Type B pancreatic cell (in vitro differentiated cells): ENCODE measurements around the gene CRHBP. TPM values are rescaled to one million over a fixed set of nuclear protein-coding genes. Genes with fewer than 3 reads are reported as not detected.

ENCODE experiments used
- DNase-seq: peaks from one replicate; pipeline ENCODE4 v3.0.0; 2021; ENCODE audit warnings: mixed read lengths; ENCODE audit not compliant: unreplicated experiment; ENCODE audit errors: extremely low spot score
- H3K27ac Mint-ChIP-seq: 2 replicates; pipeline ENCODE4 v1.8.0; 2021; ENCODE audit warnings: mild to moderate bottlenecking, mixed read lengths
- H3K27me3 Mint-ChIP-seq: 2 replicates; pipeline ENCODE4 v1.8.0; 2021; ENCODE audit warnings: mixed read lengths
- H3K36me3 Mint-ChIP-seq: 2 replicates; pipeline ENCODE4 v1.8.0; 2021; ENCODE audit warnings: mixed read lengths
- H3K4me1 Mint-ChIP-seq: one replicate; pipeline ENCODE4 v1.8.0; 2021; ENCODE audit warnings: mixed read lengths; ENCODE audit not compliant: unreplicated experiment
- H3K4me3 Mint-ChIP-seq: 2 replicates; pipeline ENCODE4 v1.8.0; 2021; ENCODE audit warnings: mild to moderate bottlenecking, mixed read lengths
- H3K9me3 Mint-ChIP-seq: 2 replicates; pipeline ENCODE4 v1.8.0; 2021; ENCODE audit warnings: mixed read lengths
- total RNA-seq: library from RNA; stranded (reverse); gene quantifications from 2 replicates; pipeline ENCODE4 v1.2.1, GENCODE V29; 2021; ENCODE audit warnings: low replicate concordance
- TF ChIP-seq, protein P1 (sequence below): fragments of 200-600 bp; sonication (generic); conservative IDR thresholded peaks from 2 replicates; pipeline ENCODE4 v1.5.0; 2021; ENCODE audit warnings: antibody characterized with exemption, mild to moderate bottlenecking

Gene CRHBP
- total RNA-seq, 1 donor from 2014 or later = 0.87 TPM

DNA sequence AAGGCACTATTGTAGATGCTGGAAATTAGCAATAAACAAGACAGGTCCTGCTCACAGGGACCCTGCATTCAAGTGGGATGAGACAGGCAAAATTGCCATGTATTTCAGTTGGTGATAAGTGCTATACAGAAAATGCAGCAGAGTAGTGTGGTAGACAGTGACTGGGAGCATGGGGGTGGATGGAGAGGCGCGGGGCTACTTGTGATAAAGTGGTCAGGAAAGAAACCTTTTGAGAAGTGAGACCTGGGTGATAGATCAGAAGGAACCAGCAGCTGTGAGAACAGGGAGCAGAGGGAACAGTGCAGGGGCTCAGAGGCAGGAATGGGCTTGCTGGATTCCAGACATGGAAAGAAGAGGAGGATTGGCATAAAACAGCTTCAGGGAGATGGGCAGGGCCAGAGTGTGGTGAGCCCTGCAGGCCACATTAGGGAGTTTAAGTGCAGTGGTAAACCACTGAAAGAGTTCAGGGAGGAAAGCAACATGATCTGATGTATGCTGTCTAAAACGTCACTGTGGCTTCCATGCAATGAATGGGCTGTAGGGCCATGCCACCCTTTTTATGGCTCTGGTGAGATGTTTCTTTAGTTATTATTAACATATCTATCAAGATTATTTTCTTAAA is 7.3 kb downstream of the CRHBP start:
- Mint-ChIP-seq H3K27ac (no peak overlapping the region), H3K27me3 (peaks cover 34% of the 10 kb centered on the region), H3K9me3 (no peaks in the 10 kb centered on the region), H3K4me3 (no peak overlapping the region), H3K36me3 (no peaks in the 10 kb centered on the region), H3K4me1 (peaks cover 9% of the 10 kb centered on the region)
- no peak for DNase-seq
- TF ChIP-seq, protein P1, sequence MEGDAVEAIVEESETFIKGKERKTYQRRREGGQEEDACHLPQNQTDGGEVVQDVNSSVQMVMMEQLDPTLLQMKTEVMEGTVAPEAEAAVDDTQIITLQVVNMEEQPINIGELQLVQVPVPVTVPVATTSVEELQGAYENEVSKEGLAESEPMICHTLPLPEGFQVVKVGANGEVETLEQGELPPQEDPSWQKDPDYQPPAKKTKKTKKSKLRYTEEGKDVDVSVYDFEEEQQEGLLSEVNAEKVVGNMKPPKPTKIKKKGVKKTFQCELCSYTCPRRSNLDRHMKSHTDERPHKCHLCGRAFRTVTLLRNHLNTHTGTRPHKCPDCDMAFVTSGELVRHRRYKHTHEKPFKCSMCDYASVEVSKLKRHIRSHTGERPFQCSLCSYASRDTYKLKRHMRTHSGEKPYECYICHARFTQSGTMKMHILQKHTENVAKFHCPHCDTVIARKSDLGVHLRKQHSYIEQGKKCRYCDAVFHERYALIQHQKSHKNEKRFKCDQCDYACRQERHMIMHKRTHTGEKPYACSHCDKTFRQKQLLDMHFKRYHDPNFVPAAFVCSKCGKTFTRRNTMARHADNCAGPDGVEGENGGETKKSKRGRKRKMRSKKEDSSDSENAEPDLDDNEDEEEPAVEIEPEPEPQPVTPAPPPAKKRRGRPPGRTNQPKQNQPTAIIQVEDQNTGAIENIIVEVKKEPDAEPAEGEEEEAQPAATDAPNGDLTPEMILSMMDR = no peak

DNA sequence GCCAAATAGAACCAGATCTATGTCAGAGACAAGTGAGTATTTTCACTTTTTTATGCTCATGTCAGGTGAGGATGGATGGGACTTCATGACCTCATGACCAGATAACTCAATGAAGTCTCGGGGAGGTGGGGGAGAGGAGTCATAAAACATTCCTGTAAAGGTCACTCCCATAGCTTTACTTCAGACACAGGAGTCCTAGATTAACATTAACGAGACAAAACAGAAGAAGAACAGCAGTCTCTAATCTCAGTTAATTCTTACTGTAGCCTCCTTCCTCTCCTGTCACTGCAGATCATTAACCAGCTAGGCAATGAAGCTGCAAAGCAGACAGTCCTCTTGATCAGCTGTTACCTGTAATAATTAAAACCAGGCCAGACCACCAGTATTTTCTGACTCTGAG is 11.2 kb downstream of the CRHBP start:
- no peak for DNase-seq
- peaks cover 10% of the 10 kb centered on the region for H3K4me1 Mint-ChIP-seq
- H3K9me3 Mint-ChIP-seq = no peaks in the 10 kb centered on the region
- H3K27ac Mint-ChIP-seq = no peak overlapping the region
- H3K36me3 Mint-ChIP-seq = no peaks in the 10 kb centered on the region
- H3K4me3 Mint-ChIP-seq = no peak overlapping the region
- H3K27me3 Mint-ChIP-seq = peaks cover 18% of the 10 kb centered on the region
- TF ChIP-seq, protein P1 = no peak

DNA sequence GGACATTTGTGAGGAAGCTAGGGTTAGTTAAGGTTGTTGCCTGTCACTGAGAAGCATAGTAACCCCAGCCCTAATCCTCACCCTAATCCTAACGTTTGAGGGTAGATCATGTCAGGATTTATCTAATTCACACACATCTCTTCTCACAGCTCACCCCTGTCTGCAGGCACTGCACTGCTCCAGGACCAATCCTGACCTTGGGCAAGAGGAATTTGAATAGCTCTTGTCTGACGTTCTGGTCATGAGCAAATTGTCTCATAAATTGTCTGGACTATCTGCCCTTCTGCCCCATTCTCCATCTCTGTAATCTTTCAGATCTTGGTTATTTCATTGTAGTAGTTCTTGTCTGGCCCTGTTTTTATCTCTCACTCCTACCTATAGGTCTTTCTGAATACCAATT is 18.7 kb downstream of the CRHBP start:
- TF ChIP-seq, protein P1 = no peak
- H3K4me1 Mint-ChIP-seq = peaks cover 4% of the 10 kb centered on the region
- DNase-seq = no peak
- H3K4me3 Mint-ChIP-seq = no peak overlapping the region
- H3K27ac Mint-ChIP-seq = no peak overlapping the region
- H3K9me3 Mint-ChIP-seq = no peaks in the 10 kb centered on the region
- no peaks in the 10 kb centered on the region for H3K36me3 Mint-ChIP-seq
- H3K27me3 Mint-ChIP-seq = peaks cover 8% of the 10 kb centered on the region

DNA sequence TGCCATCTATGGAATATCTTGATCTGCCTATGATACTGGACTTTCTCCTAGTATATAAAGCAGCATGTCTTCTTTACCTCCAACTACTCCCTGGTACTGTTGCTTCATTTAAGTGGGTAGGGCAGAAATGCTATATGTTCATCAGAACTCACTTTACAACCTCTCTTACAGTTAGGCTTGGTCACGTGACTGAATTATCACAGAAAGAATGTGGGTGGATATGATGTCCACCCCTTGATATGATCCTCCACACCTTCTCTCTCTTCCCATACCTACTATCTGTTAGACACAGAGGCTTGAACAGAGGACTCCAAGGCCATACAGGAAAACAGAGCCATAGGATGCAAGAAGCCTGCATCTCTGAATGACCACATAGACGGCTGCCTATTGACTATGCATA is 19.8 kb downstream of the CRHBP start:
- H3K36me3 Mint-ChIP-seq = no peaks in the 10 kb centered on the region
- H3K4me3 Mint-ChIP-seq = no peak overlapping the region
- no peak overlapping the region for H3K27ac Mint-ChIP-seq
- TF ChIP-seq, protein P1 = no peak
- peaks cover 4% of the 10 kb centered on the region for H3K4me1 Mint-ChIP-seq
- H3K27me3 Mint-ChIP-seq = peaks cover 8% of the 10 kb centered on the region
- H3K9me3 Mint-ChIP-seq = no peaks in the 10 kb centered on the region
- no peak for DNase-seq

DNA sequence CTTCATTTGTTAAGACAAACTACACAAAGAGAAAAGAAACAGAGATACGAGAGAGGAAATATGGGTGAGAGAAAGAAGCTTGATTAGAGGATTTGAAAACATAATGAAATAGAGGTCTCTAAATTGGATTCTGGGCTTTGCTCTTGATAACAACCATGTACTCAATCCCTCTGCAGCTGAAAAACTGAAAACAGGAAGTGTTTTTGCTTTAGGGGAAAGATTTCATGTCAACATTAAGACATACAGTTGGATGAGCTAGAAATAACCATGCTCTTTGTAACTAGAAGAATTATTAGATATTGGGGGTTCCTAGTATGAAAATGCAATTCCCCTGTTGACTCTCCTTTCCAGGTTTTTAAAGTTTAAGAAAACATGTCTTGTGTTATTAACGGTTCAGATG is 21.9 kb downstream of the CRHBP start:
- H3K27me3 Mint-ChIP-seq = peaks cover 6% of the 10 kb centered on the region
- no peaks in the 10 kb centered on the region for H3K36me3 Mint-ChIP-seq
- no peaks in the 10 kb centered on the region for H3K4me1 Mint-ChIP-seq
- no peaks in the 10 kb centered on the region for H3K9me3 Mint-ChIP-seq
- DNase-seq = no peak
- no peak overlapping the region for H3K27ac Mint-ChIP-seq
- H3K4me3 Mint-ChIP-seq = no peak overlapping the region
- TF ChIP-seq, protein P1 = no peak

DNA sequence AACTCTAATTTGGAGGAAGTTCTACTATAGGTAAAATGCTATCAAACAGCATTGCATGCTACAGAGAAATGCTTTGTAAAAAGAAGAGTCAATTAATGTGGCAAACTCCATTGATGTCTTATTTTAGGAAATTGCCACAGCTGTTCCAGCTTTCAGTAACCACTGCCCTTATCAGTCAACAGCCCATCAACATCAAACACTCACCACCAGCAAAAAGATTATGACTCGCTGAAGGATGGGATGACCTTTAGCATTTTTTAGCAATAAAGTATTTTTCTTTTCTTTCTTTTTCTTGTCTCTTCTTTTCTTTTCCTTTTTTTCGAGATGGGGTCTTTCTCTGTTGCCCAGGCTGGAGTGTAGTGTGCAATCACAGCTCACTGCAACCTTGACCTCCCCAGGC is 26.0 kb downstream of the CRHBP start:
- no peaks in the 10 kb centered on the region for H3K27me3 Mint-ChIP-seq
- H3K36me3 Mint-ChIP-seq = no peaks in the 10 kb centered on the region
- H3K4me3 Mint-ChIP-seq = no peak overlapping the region
- no peaks in the 10 kb centered on the region for H3K4me1 Mint-ChIP-seq
- H3K27ac Mint-ChIP-seq = no peak overlapping the region
- TF ChIP-seq, protein P1 = no peak
- no peaks in the 10 kb centered on the region for H3K9me3 Mint-ChIP-seq
- DNase-seq = no peak
